PFSK-1 (cell line): ENCODE results near the gene PELI2.

Source experiments
- FOXP2 ChIP-seq: optimal IDR thresholded peaks from 2 replicates; pipeline ENCODE3; 2011; ENCODE audit warnings: borderline replicate concordance, control low read depth, inconsistent platforms; ENCODE audit not compliant: insufficient read depth; ENCODE audit errors: extremely low read length, extremely low read depth
- POLR2AphosphoS5 ChIP-seq: IDR thresholded peaks from 2 replicates; pipeline ENCODE4 v1.6.1; 2012; ENCODE audit warnings: low read depth, mild to moderate bottlenecking, control low read depth, low read length, moderate library complexity
- SIN3A ChIP-seq: IDR thresholded peaks from 2 replicates; pipeline ENCODE4 v1.6.1; 2012; ENCODE audit warnings: mild to moderate bottlenecking, low read length, moderate library complexity, borderline replicate concordance; ENCODE audit not compliant: insufficient read depth
- TAF1 ChIP-seq: IDR thresholded peaks from 2 replicates; pipeline ENCODE4 v1.6.1; 2012; ENCODE audit warnings: low read length, control low read depth, borderline replicate concordance; ENCODE audit not compliant: insufficient read depth
- TF ChIP-seq, protein P1 (sequence below), 2 experiments: IDR thresholded peaks; 2 replicates each; pipeline versions ENCODE4 v1.6.1 to v1.8.0; 2011 to 2012; ENCODE audit warnings: low read depth in 2 of 2, low read length in 2 of 2, control low read depth in 1 of 2, inconsistent platforms in 1 of 2, mild to moderate bottlenecking in 1 of 2, moderate library complexity in 1 of 2; ENCODE audit not compliant: insufficient read depth in 1 of 2

The PELI2 gene

DNA sequence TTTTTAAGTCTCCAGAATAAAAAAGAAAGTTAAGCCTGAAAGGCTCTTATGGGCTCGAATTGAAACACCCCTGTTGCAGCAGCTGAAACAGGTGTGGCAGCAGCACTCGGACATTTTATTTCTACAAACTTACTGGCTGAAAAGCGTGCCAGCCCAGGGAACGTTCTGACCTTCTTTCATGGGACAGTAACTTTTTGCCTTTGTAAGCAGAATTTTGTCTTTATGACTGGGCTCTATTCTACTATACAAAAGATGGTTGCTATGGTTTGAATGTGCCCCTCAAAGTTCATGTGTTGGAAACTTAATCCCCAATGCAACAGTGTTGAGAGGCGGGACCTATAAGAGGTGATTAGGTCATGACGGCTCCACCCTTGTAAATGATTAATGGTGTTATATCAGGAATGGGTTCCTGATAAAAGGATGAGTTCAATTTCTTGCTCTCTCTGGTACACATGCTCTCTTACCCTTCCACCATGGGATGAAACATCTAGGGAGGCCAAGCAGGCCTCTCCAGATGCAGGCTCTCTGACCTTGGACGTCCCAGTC, 52.7 kb downstream of the PELI2 start:
- TF ChIP-seq, protein P1, sequence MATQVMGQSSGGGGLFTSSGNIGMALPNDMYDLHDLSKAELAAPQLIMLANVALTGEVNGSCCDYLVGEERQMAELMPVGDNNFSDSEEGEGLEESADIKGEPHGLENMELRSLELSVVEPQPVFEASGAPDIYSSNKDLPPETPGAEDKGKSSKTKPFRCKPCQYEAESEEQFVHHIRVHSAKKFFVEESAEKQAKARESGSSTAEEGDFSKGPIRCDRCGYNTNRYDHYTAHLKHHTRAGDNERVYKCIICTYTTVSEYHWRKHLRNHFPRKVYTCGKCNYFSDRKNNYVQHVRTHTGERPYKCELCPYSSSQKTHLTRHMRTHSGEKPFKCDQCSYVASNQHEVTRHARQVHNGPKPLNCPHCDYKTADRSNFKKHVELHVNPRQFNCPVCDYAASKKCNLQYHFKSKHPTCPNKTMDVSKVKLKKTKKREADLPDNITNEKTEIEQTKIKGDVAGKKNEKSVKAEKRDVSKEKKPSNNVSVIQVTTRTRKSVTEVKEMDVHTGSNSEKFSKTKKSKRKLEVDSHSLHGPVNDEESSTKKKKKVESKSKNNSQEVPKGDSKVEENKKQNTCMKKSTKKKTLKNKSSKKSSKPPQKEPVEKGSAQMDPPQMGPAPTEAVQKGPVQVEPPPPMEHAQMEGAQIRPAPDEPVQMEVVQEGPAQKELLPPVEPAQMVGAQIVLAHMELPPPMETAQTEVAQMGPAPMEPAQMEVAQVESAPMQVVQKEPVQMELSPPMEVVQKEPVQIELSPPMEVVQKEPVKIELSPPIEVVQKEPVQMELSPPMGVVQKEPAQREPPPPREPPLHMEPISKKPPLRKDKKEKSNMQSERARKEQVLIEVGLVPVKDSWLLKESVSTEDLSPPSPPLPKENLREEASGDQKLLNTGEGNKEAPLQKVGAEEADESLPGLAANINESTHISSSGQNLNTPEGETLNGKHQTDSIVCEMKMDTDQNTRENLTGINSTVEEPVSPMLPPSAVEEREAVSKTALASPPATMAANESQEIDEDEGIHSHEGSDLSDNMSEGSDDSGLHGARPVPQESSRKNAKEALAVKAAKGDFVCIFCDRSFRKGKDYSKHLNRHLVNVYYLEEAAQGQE (IDR thresholded peaks at IDR 0.05; ENCODE audit: insufficient read depth in 1 of 2, low read depth in 2 of 2, low read length in 2 of 2), result no peak
- TF ChIP-seq FOXP2 (no peak), SIN3A (no peak), TAF1 (no peak), POLR2AphosphoS5 (no peak)

DNA sequence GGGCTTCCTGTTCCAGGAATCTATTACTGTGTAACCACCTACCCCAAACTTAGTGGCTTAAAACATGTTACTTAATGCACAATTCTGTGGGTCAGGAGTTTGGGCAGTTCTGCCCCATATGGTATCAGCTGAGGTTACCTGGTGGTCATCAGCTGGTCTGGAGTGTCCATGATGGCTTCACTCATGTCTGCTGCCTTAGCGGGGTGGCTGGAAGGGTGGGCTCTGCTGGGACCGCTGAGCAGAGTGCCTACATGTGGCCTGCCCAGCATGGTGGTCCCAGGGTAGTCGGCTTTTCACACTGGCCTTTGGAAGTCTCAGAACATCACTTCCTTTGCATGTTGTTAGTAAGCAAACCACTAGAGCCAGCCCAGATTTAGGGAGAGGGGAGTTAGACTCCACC, 53.9 kb downstream of the PELI2 start:
- TF ChIP-seq SIN3A (no peak), FOXP2 (no peak), TAF1 (no peak), POLR2AphosphoS5 (no peak)
- TF ChIP-seq, protein P1 (IDR thresholded peaks at IDR 0.05; ENCODE audit: insufficient read depth in 1 of 2, low read depth in 2 of 2, low read length in 2 of 2), result no peak

DNA sequence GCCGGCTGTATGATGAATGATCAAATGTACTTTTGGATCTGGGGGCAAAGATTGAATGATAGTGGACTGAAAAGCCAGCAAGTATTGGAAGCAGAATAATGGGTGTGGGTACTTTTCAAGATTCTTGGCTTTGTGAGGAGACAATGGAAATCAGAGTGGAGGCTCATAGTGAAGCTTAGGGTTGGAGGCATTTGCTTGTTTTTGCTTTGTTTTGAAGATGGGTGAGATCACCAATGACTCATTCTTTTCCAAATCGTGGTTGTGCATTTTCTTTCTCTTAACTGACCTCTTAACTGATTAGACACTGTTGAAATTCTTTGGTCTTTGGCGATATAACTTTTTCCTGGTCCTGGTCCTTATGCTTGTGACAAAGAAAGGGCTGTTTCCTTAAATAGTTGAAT, 54.4 kb downstream of the PELI2 start:
- no peak for TF ChIP-seq SIN3A
- TF ChIP-seq FOXP2, result no peak
- no peak for TF ChIP-seq POLR2AphosphoS5
- TF ChIP-seq, protein P1 (IDR thresholded peaks at IDR 0.05; ENCODE audit: insufficient read depth in 1 of 2, low read depth in 2 of 2, low read length in 2 of 2), result no peak
- TF ChIP-seq TAF1, result no peak

DNA sequence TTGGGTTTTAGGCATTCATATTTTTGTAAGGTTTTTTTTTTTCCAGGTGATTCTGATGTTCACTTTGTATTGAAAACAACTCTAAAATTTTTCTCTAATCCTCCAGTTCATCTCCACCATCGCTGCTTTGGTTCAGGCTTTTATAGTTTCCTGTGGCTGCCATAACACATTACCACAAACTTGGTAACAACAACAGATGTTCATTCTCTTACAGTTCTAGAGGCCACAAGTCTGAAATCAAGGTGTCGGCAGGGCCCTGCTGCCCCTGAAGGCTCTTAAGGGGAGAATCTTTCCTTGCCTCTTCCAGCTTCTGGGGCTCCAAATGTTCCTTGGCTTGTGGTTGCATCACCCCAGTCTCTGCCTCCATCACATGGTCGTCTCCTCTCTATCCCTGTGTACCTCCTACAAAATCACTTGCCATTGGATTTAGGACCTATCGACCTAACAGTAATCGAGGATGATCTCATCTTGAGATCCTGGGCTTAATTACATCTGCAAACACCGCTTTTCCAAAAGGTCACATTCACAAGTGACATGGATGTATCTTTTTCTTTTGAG, 55.2 kb downstream of the PELI2 start:
- TF ChIP-seq SIN3A (no peak), TAF1 (no peak), POLR2AphosphoS5 (no peak), FOXP2 (no peak)
- TF ChIP-seq, protein P1 (IDR thresholded peaks at IDR 0.05; ENCODE audit: insufficient read depth in 1 of 2, low read depth in 2 of 2, low read length in 2 of 2), result no peak

DNA sequence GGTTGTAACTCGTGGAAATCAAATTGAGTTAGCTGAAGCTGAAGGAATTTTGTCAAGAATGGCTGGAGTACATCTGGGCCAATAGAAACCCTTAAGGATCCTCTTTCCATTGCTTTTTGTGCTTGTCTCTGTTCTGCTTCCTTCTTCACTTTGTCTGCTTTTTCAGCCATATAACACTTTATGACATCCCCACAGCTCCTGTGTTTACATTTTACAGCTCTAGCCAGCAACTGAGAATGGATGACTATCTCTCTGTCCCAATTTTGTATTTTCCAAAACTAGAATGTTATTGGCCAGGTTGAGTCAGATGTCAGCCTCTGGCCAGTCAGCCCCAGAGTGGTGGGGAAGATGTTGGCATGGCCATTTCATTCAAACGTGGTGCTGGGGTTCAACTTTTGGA, 57.6 kb downstream of the PELI2 start:
- TF ChIP-seq POLR2AphosphoS5 (no peak), TAF1 (no peak), SIN3A (no peak), FOXP2 (no peak)
- TF ChIP-seq, protein P1 (IDR thresholded peaks at IDR 0.05; ENCODE audit: insufficient read depth in 1 of 2, low read depth in 2 of 2, low read length in 2 of 2), result no peak
